GM21529 (cell line): Measurements from ENCODE around the gene ERC1.

ENCODE experiments used
- ATAC-seq: cut with Tn5 transposase; IDR thresholded peaks from one replicate; pipeline ENCODE4 v1.9.1; 2021; ENCODE audit not compliant: unreplicated experiment

The ERC1 gene

DNA sequence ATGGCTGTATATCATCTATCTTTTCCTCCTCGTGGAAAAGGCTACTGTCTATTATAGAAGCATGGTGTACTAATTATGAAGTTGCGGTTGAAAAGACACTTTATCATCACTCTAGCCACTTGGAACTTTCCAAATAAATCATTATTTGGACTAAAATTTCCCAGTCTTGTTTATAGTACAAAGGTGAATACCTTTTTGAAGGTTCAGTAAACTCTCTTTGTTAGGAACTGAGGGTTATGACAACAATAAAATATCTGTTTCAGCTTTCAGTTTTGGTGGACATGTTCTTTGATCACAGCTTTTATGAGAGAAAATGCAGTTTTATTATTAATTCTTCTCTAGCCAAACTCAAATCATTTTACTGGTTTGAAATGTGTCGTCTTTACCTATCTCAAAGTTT is 386.7 kb downstream of the ERC1 start:
- ATAC-seq: no peak

DNA sequence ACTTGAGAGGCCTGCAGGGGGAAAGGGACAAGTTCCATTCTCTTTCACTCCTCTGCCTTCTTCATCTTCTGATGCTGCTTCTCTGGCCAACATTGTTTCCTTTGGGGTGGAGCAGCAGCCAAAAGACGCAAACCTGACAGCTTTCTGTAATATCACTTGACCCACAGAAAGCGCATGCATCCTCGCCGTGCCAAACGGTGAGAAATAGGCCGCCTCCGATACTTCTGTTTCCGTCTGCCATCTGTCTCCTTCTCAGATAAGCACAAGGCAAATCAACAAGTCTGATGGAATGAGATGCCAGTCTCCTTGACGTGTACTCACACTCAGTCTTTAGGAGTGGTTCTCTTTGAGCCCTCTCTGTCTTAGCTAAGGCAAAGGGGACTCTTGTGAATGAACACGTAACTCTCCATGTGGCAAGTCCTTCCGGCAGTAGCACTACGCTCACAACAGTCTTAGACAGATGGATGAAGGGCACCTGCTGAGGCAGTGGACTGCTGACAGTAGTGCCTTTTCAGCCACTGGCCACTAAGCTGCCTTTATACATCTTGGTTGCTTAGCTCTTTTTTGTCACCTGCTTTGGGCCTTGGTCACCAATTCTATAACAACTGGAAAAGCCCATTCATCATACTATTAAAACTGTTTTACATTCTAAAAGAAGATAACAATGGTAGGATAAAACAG is 389.3 kb downstream of the ERC1 start:
- no peak for ATAC-seq

GRCh38 chr12:1382151-1382550 is 391.1 kb downstream of the ERC1 start:
- ATAC-seq: no peak

DNA sequence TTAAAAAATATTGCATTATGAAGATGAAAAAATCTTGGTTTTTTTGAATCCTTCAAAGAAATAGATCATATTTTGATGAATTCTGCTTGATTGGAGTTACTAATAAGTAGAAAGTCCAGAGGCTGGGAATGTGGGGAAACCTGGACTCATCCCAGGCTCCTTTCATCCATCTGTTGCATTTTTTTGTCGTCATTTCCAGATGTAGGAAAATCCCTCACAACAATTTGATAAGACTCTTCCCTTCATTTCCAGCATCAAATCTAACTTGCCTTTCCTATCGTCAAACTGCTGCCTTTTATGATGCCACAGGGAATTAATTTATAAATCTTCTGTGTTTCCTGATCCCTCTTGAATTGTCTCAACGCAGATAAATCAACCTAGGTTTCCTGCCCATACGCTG is 391.8 kb downstream of the ERC1 start:
- ATAC-seq: no peak

GRCh38 chr12:1383758-1384157 is 392.7 kb downstream of the ERC1 start:
- ATAC-seq: no peak

GRCh38 chr12:1384910-1385309 is 393.9 kb downstream of the ERC1 start:
- ATAC-seq: no peak

DNA sequence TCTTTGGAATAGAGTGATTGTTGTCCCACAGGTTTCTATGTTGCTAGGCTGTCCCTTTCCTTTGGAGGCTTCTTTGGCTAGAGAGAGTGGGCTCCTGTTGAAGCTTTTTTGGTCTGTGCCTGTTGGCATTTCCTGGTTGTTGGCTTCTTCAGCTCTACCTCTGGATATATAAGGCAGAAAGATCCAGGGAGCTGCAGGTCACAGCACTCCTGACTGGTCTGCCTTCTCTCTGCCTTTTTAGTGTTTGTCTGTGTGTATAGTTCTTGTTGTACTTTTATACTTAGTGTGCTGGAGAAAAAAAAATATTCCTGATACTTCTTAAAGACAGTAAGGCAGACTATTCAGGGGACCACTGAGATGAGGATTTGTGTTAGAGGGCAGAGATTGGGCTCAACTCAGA is 400.7 kb downstream of the ERC1 start:
- no peak for ATAC-seq

DNA sequence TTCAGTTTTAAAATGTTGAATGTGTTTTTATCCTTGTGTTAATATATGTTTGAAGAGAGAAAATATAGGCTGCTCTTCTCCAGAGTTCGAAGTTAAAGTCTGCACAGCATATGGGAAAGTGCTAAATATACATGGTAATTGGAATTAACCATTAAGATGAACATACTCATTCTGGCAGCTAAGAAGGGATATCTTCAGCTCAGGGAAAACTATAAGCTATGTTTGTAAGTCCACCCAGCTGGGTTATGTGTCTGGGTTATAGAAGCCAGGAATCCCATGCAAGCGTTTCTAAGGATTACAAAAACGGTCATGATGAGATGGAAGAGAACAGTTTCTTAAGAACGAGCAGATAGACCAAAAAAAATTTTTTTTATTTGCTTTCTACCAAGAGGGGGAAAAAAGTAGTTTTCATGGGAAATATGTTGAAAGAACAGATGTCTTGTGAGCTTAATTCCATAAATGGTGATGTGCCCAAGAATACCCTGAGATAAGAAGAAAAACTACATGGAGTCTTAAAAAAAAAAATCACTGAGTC is 404.5 kb downstream of the ERC1 start:
- no peak for ATAC-seq

GRCh38 chr12:1398673-1399072 is 407.6 kb downstream of the ERC1 start:
- no peak for ATAC-seq

DNA sequence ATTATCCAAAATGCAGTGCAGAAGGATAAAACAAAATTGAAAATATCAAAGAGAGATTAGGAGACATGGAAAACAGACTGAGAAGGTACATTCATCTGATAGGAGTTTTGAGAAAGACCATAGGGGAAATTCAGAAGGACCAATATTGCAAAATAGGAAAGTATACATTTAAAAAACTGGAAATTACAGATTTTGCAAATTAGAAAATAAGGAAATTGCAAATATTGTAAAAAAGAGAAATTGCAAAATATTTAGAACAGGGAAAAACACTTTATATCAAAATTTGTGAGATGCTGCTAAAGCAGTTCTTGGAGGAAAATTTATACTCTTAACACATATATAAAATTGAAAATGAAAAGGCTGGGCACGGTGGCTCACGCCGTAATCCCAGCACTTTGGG is 410.9 kb downstream of the ERC1 start:
- ATAC-seq: no peak

DNA sequence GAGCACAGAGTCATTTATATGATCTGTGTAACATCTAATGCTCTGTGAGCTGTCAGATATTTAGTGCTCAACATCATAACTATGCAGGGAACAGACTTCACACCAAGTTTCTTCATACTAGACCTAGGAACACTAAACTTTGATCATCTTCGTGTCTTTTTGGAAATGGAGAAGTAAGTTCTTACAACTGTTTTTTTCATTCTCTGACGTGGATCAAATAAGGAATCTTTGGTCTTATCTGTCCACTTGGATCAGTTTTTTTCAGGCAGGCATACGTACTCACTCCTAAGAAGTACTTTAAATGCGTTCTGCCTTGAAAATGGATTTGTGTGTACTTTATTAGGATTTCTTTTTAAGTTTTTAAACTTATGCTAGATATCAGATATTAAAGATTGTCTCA is 412.4 kb downstream of the ERC1 start:
- no peak for ATAC-seq

DNA sequence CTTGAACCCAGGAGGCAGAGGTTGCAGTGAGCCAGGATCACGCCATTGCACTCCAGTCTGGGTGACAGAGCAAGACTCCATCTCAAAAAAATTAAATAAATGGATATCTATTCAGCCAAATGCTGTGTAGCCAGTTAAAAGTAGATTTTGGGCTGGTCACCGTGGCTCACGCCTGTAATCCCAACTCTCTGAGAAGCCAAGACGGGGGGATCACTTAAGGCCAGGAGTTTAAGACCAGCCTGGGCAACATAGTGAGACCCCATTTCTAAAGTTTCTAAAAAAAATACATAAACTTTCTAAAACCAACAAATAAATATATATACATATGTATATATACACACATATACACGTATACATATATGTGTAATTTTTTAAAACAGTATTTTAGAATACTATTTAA is 414.6 kb downstream of the ERC1 start:
- ATAC-seq: no peak

GRCh38 chr12:1410794-1411193 is 419.8 kb downstream of the ERC1 start:
- no peak for ATAC-seq

- ATAC-seq: no peak
These were observed 422.9 kb downstream of the ERC1 start for GRCh38 chr12:1413930-1414329.

- no peak for ATAC-seq
These were observed 427.1 kb downstream of the ERC1 start for GRCh38 chr12:1418144-1418543.

- no peak for ATAC-seq
These were observed 428.9 kb downstream of the ERC1 start for GRCh38 chr12:1419849-1420371.

DNA sequence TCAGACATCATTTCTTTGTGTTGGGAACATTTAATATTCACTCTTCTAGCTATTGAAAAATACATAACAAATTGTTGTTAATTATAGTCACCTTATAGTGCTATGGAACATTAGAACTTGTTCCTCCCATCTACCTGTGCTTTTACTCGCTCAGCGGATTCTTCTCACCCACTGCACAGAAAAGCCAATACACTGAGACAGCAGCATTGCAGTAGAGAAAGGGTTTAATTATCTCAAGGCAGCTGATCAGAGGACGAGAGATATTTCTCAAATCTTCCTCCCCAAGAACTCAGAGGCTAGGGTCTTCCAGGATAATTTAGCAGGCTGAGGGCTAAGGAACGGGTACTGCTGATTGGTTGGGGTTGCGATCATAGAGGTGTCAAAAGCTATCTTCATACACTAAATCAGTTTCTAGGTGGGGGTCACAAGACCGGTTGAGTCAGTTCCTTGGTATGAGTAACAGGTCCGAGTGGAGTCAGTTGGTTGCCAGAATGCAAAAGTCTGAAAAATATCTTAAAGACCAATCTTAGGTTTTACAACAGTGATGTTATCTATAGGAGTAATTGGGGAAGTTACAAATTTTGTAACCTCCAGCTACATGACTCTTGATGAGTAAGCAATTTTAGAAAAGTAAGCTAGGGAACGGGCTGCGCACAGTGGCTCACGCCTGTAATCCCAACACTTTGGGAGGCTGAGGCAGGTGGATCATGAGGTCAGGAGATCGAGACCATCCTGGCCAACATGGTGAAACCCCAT is 430.2 kb downstream of the ERC1 start:
- ATAC-seq: no peak

GRCh38 chr12:1422604-1423315 is 431.7 kb downstream of the ERC1 start:
- no peak for ATAC-seq

DNA sequence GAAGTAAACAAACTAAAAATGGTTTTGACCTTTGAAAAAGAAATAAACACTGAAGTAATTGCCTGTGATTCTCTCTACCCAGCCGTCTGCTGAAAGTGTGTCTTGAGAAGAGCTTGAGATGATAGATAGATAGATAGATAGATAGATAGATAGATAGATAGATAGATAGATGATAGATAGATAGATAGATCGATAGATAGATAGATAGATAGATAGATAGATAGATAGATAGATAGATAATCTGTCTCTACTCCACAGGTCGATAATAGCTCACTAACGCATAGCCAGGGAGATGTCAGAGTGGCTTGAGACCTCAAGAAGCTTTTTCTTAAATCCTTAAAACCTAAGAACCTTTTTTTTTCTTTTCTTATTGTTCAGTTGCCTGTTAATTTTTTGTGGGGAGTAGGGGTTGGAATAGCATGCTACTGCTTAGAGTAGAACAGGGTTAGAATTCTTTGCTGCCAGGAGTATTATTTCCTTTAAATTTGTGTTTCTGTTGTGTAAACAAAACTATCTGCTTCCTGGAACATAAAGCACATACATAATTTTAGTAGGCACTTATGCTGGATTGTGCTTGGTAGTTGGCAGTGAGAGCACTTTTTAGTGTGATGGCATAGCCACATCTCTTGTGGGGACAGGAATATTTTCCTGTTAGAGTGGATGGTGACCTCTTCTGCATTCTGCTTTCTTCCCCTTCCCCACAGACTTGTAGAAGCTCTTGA is 433.8 kb downstream of the ERC1 start:
- ATAC-seq: no peak

- ATAC-seq: no peak
These were observed 434.3 kb downstream of the ERC1 start for GRCh38 chr12:1425396-1425729.

- no peak for ATAC-seq
These were observed 437.6 kb downstream of the ERC1 start for GRCh38 chr12:1428671-1429070.
